Cardiac muscle cell (in vitro differentiated cells and primary cell): ENCODE measurements around the gene TNFAIP3. TPM values are rescaled to one million over a fixed set of nuclear protein-coding genes. Genes with fewer than 3 reads are reported as not detected.
A peak's percentile ranks its signal among the peaks of the same experiment; 100 is the strongest.

Experiments used
- DNase-seq, 2 donors: peaks; one replicate each; pipeline versions ENCODE4 v3.0.0 to v3.0.0-alpha.2; 2010 to 2017; ENCODE audit warnings: low read depth in 1 of 2, low spot score in 1 of 2
- H3K27ac ChIP-seq: fragments of 200-600 bp; sonication (generic); 2 replicates; pipeline ENCODE4 v1.5.1; 2016
- H3K27me3 ChIP-seq: fragments of 200-600 bp; sonication (generic); 2 replicates; pipeline ENCODE4 v1.6.0; 2016; ENCODE audit warnings: control low read depth
- H3K36me3 ChIP-seq: fragments of 200-600 bp; sonication (generic); 2 replicates; pipeline ENCODE4 v1.5.1; 2016; ENCODE audit warnings: control low read depth
- H3K4me1 ChIP-seq: fragments of 200-600 bp; sonication (generic); 2 replicates; pipeline ENCODE4 v1.8.1; 2017; ENCODE audit warnings: low read depth, mild to moderate bottlenecking, mixed run types
- H3K4me3 ChIP-seq: fragments of 200-600 bp; sonication (generic); 2 replicates; pipeline ENCODE4 v1.5.1; 2016; ENCODE audit warnings: mild to moderate bottlenecking
- H3K9me3 ChIP-seq: fragments of 200-600 bp; sonication (generic); 2 replicates; pipeline ENCODE4 v1.5.1; 2017; ENCODE audit warnings: low read depth, mild to moderate bottlenecking, control low read depth
- polyA plus RNA-seq: library from polyadenylated mRNA; unstranded; fragments of >200 nt; fragmentation: Nextera tagmentation; extraction: Ambion mirVana; gene quantifications from 2 replicates; pipeline ENCODE4 v1.2.1, GENCODE V29; 2016
- total RNA-seq: library from RNA; depleted of rRNA; stranded (reverse); fragments of >200 nt; gene quantifications from 2 replicates; pipeline ENCODE4 v1.2.3, GENCODE V29; 2016
- TF ChIP-seq, protein P1 (sequence below): IDR thresholded peaks from 2 replicates; pipeline ENCODE4 v1.5.1; 2012; ENCODE audit warnings: low read depth, mild to moderate bottlenecking, low read length

Gene TNFAIP3
- total and polyA plus RNA-seq, 2 experiments from 2014 or later: 7.9 TPM

DNA sequence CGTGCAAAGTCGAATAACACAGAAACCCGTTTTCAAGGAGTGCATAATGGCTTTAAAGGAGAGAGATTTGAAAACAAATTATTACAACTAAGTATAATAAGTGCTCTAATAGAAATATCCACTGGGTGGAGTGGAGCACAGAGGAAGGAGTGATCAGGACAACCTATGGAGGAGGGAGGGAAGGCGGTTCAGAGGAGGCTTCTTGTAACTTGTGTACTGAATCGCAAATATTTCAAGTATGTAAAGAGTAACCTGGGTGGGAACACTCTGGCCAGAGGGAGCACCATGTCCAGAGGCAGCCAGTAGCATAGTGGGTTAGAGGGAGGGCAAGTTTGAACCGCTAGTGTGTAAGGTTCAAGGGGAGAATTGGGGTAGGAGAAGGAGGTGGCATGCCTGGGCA lies 21.6 kb upstream of the TNFAIP3 start:
- Histone ChIP-seq H3K4me3 (no peak overlapping the region), H3K27me3 (no peaks in the 10 kb centered on the region), H3K4me1 (no peaks in the 10 kb centered on the region), H3K27ac (no peak overlapping the region), H3K36me3 (no peaks in the 10 kb centered on the region), H3K9me3 (no peaks in the 10 kb centered on the region)
- no peak for DNase-seq
- TF ChIP-seq, protein P1, sequence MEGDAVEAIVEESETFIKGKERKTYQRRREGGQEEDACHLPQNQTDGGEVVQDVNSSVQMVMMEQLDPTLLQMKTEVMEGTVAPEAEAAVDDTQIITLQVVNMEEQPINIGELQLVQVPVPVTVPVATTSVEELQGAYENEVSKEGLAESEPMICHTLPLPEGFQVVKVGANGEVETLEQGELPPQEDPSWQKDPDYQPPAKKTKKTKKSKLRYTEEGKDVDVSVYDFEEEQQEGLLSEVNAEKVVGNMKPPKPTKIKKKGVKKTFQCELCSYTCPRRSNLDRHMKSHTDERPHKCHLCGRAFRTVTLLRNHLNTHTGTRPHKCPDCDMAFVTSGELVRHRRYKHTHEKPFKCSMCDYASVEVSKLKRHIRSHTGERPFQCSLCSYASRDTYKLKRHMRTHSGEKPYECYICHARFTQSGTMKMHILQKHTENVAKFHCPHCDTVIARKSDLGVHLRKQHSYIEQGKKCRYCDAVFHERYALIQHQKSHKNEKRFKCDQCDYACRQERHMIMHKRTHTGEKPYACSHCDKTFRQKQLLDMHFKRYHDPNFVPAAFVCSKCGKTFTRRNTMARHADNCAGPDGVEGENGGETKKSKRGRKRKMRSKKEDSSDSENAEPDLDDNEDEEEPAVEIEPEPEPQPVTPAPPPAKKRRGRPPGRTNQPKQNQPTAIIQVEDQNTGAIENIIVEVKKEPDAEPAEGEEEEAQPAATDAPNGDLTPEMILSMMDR: peak; percentile 8

- Histone ChIP-seq H3K4me1 (no peaks in the 10 kb centered on the region), H3K9me3 (no peaks in the 10 kb centered on the region), H3K27ac (no peak overlapping the region), H3K27me3 (no peaks in the 10 kb centered on the region), H3K36me3 (no peaks in the 10 kb centered on the region), H3K4me3 (no peak overlapping the region)
- DNase-seq: no peak
- TF ChIP-seq, protein P1: no peak
Observed at GRCh38 chr6:137846274-137846673, 20.8 kb upstream of the TNFAIP3 start.

- Histone ChIP-seq H3K27ac (no peak overlapping the region), H3K4me1 (no peaks in the 10 kb centered on the region), H3K9me3 (no peaks in the 10 kb centered on the region), H3K36me3 (no peaks in the 10 kb centered on the region), H3K4me3 (no peak overlapping the region), H3K27me3 (no peaks in the 10 kb centered on the region)
- TF ChIP-seq, protein P1: no peak
- DNase-seq: no peak
Observed at GRCh38 chr6:137846772-137847313, 20.2 kb upstream of the TNFAIP3 start.

DNA sequence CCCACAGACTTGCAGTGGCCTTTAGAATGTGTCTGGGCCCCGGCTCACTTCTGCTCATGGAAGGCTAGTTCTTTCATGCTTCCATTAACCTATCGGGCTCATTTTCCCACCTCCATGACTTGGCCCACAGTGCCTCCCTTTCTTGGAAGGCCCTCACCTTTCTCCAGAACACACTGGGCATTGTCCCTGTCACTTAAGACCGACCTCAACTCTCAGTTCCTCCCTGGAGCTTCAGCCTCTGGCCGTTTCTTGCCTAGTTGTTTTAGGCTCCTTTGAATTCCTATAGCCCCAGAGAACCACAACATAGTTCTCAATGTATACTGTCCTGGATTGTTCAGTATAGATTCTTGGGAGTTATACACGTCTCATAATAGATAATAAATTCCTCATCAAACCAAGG lies 19.3 kb upstream of the TNFAIP3 start:
- no peaks in the 10 kb centered on the region for H3K4me1 ChIP-seq
- TF ChIP-seq, protein P1: no peak
- no peaks in the 10 kb centered on the region for H3K36me3 ChIP-seq
- no peaks in the 10 kb centered on the region for H3K27me3 ChIP-seq
- DNase-seq: no peak
- no peaks in the 10 kb centered on the region for H3K9me3 ChIP-seq
- H3K4me3 ChIP-seq: no peak overlapping the region
- no peak overlapping the region for H3K27ac ChIP-seq

GRCh38 chr6:137848672-137849071 lies 18.4 kb upstream of the TNFAIP3 start:
- peak in 1 of 2 donors; percentile 53 for DNase-seq
- Histone ChIP-seq H3K9me3 (no peaks in the 10 kb centered on the region), H3K4me1 (no peaks in the 10 kb centered on the region), H3K27me3 (no peaks in the 10 kb centered on the region), H3K36me3 (no peaks in the 10 kb centered on the region), H3K4me3 (no peak overlapping the region), H3K27ac (no peak overlapping the region)
- TF ChIP-seq, protein P1: no peak
